CD14-positive monocyte (primary cell): ENCODE results near the gene SINHCAF. TPM values are rescaled to one million over a fixed set of nuclear protein-coding genes. Genes with fewer than 3 reads are reported as not detected.

ENCODE experiments used
- DNase-seq, 3 donors: peaks; one replicate each; pipeline ENCODE4 v3.0.0-alpha.2; 2011 to 2022
- H2AFZ ChIP-seq: 2 replicates; pipeline ENCODE4 v1.6.0; 2012; ENCODE audit warnings: mild to moderate bottlenecking, low read depth, low read length, inconsistent platforms; ENCODE audit not compliant: insufficient read depth, poor library complexity, severe bottlenecking
- H3K27ac ChIP-seq, 2 donors: 1 replicate in 1 of 2; 2 replicates in 1 of 2; pipeline ENCODE4 v1.5.1; 2012 to 2013; ENCODE audit warnings: low read length in 2 of 2, control low read depth in 1 of 2, inconsistent platforms in 1 of 2, low read depth in 1 of 2, mild to moderate bottlenecking in 1 of 2
- H3K27me3 ChIP-seq, 2 donors: one replicate each; pipeline versions ENCODE4 v1.6.0 to v1.6.1; 2011 to 2013; ENCODE audit warnings: low read length in 2 of 2; ENCODE audit not compliant: control insufficient read depth in 2 of 2, insufficient read depth in 2 of 2
- H3K36me3 ChIP-seq, 2 donors: replicated peaks in 1 of 2; 1 replicate in 1 of 2; 2 replicates in 1 of 2; pipeline versions ENCODE4 v1.5.1 to v1.6.1; 2012 to 2013; ENCODE audit warnings: low read length in 2 of 2, control low read depth in 1 of 2, inconsistent platforms in 1 of 2, mild to moderate bottlenecking in 1 of 2; ENCODE audit not compliant: insufficient read depth in 2 of 2, control insufficient read depth in 1 of 2
- H3K4me1 ChIP-seq, 2 donors: 1 replicate in 1 of 2; 2 replicates in 1 of 2; pipeline versions ENCODE4 v1.5.1 to v1.6.1; 2012 to 2013; ENCODE audit warnings: low read length in 2 of 2, control low read depth in 1 of 2, inconsistent platforms in 1 of 2, mild to moderate bottlenecking in 1 of 2, moderate library complexity in 1 of 2; ENCODE audit not compliant: insufficient read depth in 2 of 2, control insufficient read depth in 1 of 2
- H3K4me2 ChIP-seq: replicated peaks from 2 replicates; pipeline ENCODE3; 2012; ENCODE audit warnings: low read length, moderate library complexity, mild to moderate bottlenecking; ENCODE audit not compliant: poor library complexity, severe bottlenecking; ENCODE audit errors: extremely low read depth
- H3K4me3 ChIP-seq, 3 experiments: fragments of 200-600 bp in 1 of 3; sonication (generic) in 1 of 3; replicated peaks in 1 of 3; 1 replicate in 2 of 3; 2 replicates in 1 of 3; pipeline ENCODE4 v1.5.1; 2011 to 2013; ENCODE audit warnings: low read length in 3 of 3, mild to moderate bottlenecking in 3 of 3, control low read depth in 2 of 3, low read depth in 2 of 3, inconsistent platforms in 1 of 3, moderate library complexity in 1 of 3
- H3K79me2 ChIP-seq: 2 replicates; pipeline ENCODE4 v1.6.0; 2012; ENCODE audit warnings: mild to moderate bottlenecking, control low read depth, inconsistent platforms, low read length, moderate library complexity; ENCODE audit not compliant: insufficient read depth
- H3K9ac ChIP-seq: 2 replicates; pipeline ENCODE4 v1.6.0; 2017; ENCODE audit warnings: low read length, mild to moderate bottlenecking; ENCODE audit not compliant: insufficient read depth, poor library complexity, severe bottlenecking
- H3K9me3 ChIP-seq, 2 donors: replicated peaks in 1 of 2; 1 replicate in 1 of 2; 2 replicates in 1 of 2; pipeline versions ENCODE4 v1.5.1 to v1.6.1; 2012 to 2013; ENCODE audit warnings: low read length in 2 of 2, control low read depth in 1 of 2; ENCODE audit not compliant: control insufficient read depth in 1 of 2, insufficient read depth in 1 of 2
- H4K20me1 ChIP-seq: 2 replicates; pipeline ENCODE4 v1.6.0; 2012; ENCODE audit warnings: mild to moderate bottlenecking, low read length, control low read depth, moderate library complexity; ENCODE audit not compliant: insufficient read depth
- H3K27ac Mint-ChIP-seq, 7 donors: one replicate each; pipeline ENCODE4 v1.8.0; 2020; ENCODE audit warnings: mild to moderate bottlenecking in 7 of 7, mixed read lengths in 7 of 7, moderate library complexity in 6 of 7, inconsistent platforms in 2 of 7
- H3K27me3 Mint-ChIP-seq, 3 donors: one replicate each; pipeline ENCODE4 v1.8.0; 2021 to 2022; ENCODE audit warnings: low read depth in 3 of 3, mild to moderate bottlenecking in 3 of 3, mixed read lengths in 3 of 3, moderate library complexity in 3 of 3, inconsistent platforms in 1 of 3
- H3K36me3 Mint-ChIP-seq, 2 donors: one replicate each; pipeline ENCODE4 v1.8.0; 2020; ENCODE audit warnings: mixed read lengths in 2 of 2, inconsistent platforms in 1 of 2, mild to moderate bottlenecking in 1 of 2
- H3K4me1 Mint-ChIP-seq: one replicate; pipeline ENCODE4 v1.8.0; 2020; ENCODE audit warnings: mild to moderate bottlenecking, mixed read lengths
- H3K4me3 Mint-ChIP-seq, 2 donors: one replicate each; pipeline ENCODE4 v1.8.0; 2020; ENCODE audit warnings: mild to moderate bottlenecking in 2 of 2, mixed read lengths in 2 of 2, moderate library complexity in 1 of 2
- H3K9me3 Mint-ChIP-seq, 7 donors: one replicate each; pipeline ENCODE4 v1.8.0; 2020 to 2022; ENCODE audit warnings: mixed read lengths in 7 of 7, mild to moderate bottlenecking in 6 of 7, moderate library complexity in 6 of 7, inconsistent platforms in 2 of 7
- WGBS: methylation state at CpG from one replicate; pipeline ENCODE4 v1.1.5; 2013; ENCODE audit warnings: missing lambda C conversion rate; ENCODE audit not compliant: insufficient coverage; 5-methylcytosine and 5-hydroxymethylcytosine counted together
- intact Hi-C, 2 donors: fragments of 100-400 bp; cut with micrococcal nuclease; formaldehyde crosslinking; loops; one replicate each; pipeline versions ENCODE4 v1.15.0 to v1.15.1; 2023
- polyA plus RNA-seq, 3 donors: library from polyadenylated mRNA; depleted of rRNA in 1 of 3; unstranded in 2 of 3; stranded (reverse) in 1 of 3; fragments of 300-500 nt in 2 of 3; fragments of >200 nt in 1 of 3; fragmentation: Illumina TruSeq in 2 of 3; gene quantifications; 1 replicate in 2 of 3; 2 replicates in 1 of 3; pipeline ENCODE4 v1.2.3, GENCODE V29; 2012 to 2021
- TF ChIP-seq, protein P1 (sequence below): fragments of 200-600 bp; IDR thresholded peaks from one replicate; pipeline ENCODE4 v1.8.0; 2022; ENCODE audit warnings: antibody characterized with exemption, mild to moderate bottlenecking

The SINHCAF gene
- polyA plus RNA-seq, 3 donors: 14.2 to 20.2 (median 20.1) TPM

DNA sequence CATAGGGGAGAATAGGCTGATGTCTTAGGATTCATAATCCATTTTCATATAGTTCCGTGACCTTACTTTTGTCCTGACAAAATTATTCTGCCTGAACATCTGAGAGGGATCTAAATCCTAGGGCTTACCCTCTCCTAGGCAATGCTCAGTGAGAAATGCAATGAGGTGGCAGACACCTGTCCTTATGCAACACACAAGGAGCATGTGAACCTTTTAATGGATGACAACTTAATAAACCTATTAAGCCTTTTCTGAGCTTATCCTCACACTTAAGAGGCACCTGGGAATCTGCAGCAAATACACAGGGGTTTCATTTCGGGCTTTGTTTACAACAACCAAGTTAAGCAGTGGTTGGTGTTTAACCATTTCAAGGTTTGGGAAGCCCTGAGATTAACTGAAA lies 24.6 kb downstream of the SINHCAF start:
- no peaks in the 10 kb centered on the region for H3K9me3 ChIP-seq
- peaks cover 4 to 13% of the 10 kb centered on the region in 2 donors for H3K4me1 ChIP-seq
- H3K4me1 Mint-ChIP-seq: peaks cover 6% of the 10 kb centered on the region
- peak overlapping the region in 1 of 2 donors; percentile 59 for H3K27ac ChIP-seq
- H3K4me2 ChIP-seq: no peak overlapping the region
- H3K27ac Mint-ChIP-seq: no peak overlapping the region
- no CpG with 5 or more reads among the region's 2 CpGs for WGBS
- H3K79me2 ChIP-seq: peaks cover 97% of the 10 kb centered on the region
- H2AFZ ChIP-seq: no peak overlapping the region
- H4K20me1 ChIP-seq: peaks cover 74% of the 10 kb centered on the region
- no peak overlapping the region for H3K4me3 ChIP-seq
- no peak for DNase-seq
- H3K9ac ChIP-seq: no peak overlapping the region
- H3K9me3 Mint-ChIP-seq: no peaks in the 10 kb centered on the region
- TF ChIP-seq, protein P1, sequence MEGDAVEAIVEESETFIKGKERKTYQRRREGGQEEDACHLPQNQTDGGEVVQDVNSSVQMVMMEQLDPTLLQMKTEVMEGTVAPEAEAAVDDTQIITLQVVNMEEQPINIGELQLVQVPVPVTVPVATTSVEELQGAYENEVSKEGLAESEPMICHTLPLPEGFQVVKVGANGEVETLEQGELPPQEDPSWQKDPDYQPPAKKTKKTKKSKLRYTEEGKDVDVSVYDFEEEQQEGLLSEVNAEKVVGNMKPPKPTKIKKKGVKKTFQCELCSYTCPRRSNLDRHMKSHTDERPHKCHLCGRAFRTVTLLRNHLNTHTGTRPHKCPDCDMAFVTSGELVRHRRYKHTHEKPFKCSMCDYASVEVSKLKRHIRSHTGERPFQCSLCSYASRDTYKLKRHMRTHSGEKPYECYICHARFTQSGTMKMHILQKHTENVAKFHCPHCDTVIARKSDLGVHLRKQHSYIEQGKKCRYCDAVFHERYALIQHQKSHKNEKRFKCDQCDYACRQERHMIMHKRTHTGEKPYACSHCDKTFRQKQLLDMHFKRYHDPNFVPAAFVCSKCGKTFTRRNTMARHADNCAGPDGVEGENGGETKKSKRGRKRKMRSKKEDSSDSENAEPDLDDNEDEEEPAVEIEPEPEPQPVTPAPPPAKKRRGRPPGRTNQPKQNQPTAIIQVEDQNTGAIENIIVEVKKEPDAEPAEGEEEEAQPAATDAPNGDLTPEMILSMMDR: no peak
- H3K27me3 Mint-ChIP-seq: no peaks in the 10 kb centered on the region
- H3K36me3 ChIP-seq: peaks cover 25 to 75% of the 10 kb centered on the region in 2 donors
- intact Hi-C loops: no loop called here
- no peak overlapping the region for H3K4me3 Mint-ChIP-seq
- peaks cover 47 to 58% of the 10 kb centered on the region in 2 donors for H3K36me3 Mint-ChIP-seq
- H3K27me3 ChIP-seq: no peaks in the 10 kb centered on the region

DNA sequence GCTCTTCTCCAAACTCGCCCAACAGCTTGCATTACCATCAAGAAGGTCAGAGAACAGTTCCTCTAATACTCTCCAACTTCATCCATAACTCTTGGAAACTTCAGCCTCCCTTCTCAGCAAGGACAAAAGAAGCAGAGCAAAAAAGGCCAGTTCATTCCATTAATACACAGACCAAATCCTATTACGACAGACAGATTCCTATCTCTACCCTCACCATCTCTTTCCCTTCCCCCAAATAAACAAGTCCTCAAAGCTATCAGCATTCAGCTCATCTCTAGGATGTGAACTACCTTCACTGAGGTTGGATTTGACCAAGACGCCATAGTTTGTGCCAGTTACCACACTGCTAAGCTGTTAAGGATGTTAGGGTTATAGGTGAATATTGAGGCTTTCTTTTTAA lies 25.2 kb downstream of the SINHCAF start:
- peaks cover 27 to 80% of the 10 kb centered on the region in 2 donors for H3K36me3 ChIP-seq
- TF ChIP-seq, protein P1: no peak
- intact Hi-C loops: no loop called here
- peaks cover 48 to 63% of the 10 kb centered on the region in 2 donors for H3K36me3 Mint-ChIP-seq
- DNase-seq: no peak
- peaks cover 69% of the 10 kb centered on the region for H4K20me1 ChIP-seq
- H3K9ac ChIP-seq: no peak overlapping the region
- no peaks in the 10 kb centered on the region for H3K9me3 ChIP-seq
- H3K4me1 Mint-ChIP-seq: peaks cover 6% of the 10 kb centered on the region
- no peak overlapping the region for H3K4me3 ChIP-seq
- no peak overlapping the region for H3K4me3 Mint-ChIP-seq
- no peaks in the 10 kb centered on the region for H3K27me3 ChIP-seq
- H3K9me3 Mint-ChIP-seq: peaks cover 0 to 1% (median 0%) of the 10 kb centered on the region in 7 donors
- peaks cover 93% of the 10 kb centered on the region for H3K79me2 ChIP-seq
- H3K27ac ChIP-seq: peak overlapping the region; percentile 15 to 59
- peaks cover 4 to 13% of the 10 kb centered on the region in 2 donors for H3K4me1 ChIP-seq
- no peak overlapping the region for H3K4me2 ChIP-seq
- 78% methylated on average over 2 of the region's 3 CpGs for WGBS
- H3K27me3 Mint-ChIP-seq: no peaks in the 10 kb centered on the region
- H3K27ac Mint-ChIP-seq: peak overlapping the region; percentile 1 to 74 (median 48)
- no peak overlapping the region for H2AFZ ChIP-seq
